GM19193 (cell line): Measurements from ENCODE around the gene AMBP.

Experiments
- POLR2A ChIP-seq: IDR thresholded peaks from 4 replicates; pipeline ENCODE4 v1.6.1; 2011; ENCODE audit not compliant: insufficient read depth, insufficient read length; ENCODE audit errors: extremely low read depth

The AMBP gene

DNA sequence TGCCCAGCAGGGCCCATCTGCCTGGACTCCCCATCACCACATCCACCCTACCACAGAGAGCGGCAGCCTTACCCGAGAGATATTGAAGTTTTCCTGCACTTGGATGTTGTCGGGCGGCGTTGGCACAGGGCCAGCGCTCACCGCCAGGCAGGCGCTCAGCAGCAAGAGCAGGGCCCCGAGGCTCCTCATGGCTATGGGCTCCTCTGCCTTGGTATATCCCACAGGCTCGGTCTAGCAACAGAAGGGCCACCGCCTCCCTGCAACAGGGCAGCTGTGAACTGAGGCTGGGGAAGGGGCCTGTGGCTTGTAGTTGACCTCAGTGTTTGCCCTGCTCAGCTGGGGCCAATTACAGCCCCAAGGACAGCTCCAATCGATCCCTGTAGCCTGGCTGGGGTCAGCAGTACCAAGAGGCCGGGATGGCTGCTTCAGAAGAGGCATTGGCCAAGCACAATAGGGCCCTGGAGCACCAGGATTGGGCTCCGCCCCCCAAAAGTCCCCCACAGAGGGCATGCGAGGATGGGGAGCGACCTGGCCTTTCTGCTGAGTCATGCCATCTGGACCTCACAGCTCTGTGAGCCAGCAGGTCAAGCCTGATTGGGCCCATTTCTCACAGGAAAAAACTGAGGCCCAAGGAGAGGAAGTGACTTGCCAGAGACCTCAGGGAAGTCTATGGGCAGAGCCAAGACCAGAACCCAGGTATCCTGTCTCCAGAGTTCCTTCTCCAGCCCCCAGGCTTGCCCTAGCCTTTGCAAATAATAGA is at the start of gene AMBP:
Gene AMBP (minus strand): TSS at position 280 of the 760 bp plus-strand sequence. CDS start 91 bp downstream, at position 189.
- TF ChIP-seq POLR2A, result no peak

DNA sequence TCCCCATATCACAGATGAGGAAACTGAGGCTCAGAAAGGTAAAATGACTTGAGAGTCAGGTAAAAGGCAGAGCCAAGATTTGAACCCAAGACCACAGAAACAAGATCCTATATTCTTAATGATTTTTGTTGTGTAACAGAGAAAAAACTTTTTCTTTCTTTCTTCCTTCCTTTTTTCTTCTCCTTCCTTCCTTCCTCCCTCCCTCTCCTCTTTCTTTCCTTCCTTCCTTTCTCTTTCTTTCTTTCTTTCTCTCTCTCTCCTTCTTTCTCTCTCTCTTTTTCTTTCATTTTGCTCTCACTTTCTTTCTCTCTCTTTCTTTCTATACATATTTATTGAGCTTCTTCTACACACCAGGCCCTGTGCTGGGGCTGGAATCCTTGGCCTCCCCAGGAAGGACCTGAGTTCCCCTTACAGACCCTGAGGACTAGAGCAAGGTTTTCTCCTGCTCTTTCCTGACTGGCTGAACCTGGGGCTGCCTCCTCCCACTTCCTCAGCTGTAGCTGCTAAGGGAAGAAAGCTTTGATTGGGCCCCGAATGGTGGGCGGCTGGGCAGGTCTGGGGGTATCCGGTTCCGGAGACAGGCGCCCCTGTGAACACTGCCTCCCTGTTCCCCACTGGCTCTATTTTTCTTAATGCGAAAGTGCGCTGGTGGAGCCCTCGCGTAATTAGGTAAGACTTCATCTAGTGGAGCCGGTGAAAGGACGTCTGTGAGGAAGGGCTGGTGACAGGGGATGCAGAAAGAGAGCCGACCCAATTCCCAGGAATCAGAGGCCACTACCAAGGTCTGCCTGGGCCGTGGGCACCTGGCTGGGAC is 48.4 kb upstream of the AMBP start:
- TF ChIP-seq POLR2A, result no peak

DNA sequence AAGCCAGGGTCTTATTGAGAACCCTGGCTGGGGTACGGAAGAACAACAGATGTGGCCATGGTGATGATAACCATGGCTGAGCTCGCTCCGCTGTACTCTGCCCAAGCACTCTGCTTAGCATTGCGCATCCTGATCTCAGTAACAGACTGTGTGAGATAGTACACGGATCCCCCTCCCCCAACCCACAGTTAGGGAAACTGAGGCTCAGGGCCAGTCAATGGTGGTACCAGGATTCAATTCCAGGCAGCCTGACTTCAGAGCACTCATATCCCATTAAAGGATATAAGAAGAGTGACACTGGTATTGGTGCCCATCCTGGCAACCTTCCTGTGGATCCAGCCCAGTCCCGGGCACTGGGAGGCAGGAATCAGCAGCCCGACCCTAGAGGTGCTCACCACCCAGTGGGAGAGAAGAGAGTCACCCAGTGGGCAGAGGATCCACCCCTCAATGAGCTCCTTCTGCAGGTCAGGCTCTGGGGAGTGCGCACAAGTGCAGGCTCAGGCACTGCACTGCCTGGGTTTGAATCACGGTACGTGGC is 47.4 kb upstream of the AMBP start:
- TF ChIP-seq POLR2A, result no peak

DNA sequence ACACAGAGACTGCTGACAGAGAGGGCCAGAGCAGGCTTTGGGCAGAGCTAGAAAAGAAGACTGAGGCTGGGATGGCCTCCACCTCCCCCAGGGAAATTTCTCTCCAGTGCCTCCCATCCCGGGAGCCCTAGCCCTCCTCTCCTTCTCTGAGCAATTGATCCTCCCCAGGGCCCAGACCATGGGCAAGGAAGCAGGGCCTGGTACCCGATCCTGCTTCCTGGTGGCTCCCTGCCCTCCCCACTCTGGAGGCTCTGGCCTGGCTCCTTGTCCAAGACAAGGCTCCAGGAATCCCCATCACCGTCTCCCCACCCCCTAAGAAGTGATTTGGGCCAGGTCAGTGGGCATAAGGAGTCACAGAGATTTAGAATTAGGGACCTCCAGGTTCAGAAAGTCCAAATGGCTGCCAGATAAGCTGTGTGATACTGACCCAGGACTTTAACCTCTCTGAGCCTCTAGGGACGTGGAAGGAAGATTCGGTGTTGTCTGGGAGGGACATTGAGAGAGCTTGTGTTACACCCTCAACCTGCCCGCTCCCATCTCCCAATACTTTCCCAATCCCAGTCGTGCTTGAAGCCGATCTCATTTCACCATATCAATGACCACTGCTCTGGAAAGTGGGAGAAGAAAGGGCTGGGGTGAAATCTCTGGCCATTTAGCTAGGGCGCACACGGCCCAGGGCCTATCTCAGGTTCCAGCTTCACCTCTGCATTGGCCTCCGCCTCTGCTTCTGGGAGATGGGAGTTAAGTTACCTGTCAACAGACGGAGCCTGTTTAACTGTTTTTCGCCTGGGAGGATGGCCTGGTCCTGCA is 46.8 kb upstream of the AMBP start:
- no peak for TF ChIP-seq POLR2A

DNA sequence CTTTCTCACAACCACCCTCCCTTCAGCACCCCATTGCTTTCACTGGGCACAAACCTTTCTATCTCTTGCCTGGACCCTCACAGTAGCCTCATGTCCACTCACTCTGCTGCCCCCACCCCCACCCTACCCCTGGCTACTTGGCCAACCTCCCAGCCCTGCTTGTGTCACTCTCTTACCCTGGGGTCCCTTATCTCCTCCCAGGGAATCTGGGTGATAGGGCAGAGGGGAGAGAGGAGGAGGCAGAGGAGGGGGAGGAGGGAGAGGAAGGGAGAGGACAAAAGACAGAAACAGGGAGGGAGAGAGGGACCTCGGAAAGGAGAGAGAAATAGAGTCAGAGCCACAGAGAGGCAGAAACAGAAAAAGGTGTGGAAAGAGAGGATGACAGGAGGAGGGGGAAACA is 46.0 kb upstream of the AMBP start:
- no peak for TF ChIP-seq POLR2A

DNA sequence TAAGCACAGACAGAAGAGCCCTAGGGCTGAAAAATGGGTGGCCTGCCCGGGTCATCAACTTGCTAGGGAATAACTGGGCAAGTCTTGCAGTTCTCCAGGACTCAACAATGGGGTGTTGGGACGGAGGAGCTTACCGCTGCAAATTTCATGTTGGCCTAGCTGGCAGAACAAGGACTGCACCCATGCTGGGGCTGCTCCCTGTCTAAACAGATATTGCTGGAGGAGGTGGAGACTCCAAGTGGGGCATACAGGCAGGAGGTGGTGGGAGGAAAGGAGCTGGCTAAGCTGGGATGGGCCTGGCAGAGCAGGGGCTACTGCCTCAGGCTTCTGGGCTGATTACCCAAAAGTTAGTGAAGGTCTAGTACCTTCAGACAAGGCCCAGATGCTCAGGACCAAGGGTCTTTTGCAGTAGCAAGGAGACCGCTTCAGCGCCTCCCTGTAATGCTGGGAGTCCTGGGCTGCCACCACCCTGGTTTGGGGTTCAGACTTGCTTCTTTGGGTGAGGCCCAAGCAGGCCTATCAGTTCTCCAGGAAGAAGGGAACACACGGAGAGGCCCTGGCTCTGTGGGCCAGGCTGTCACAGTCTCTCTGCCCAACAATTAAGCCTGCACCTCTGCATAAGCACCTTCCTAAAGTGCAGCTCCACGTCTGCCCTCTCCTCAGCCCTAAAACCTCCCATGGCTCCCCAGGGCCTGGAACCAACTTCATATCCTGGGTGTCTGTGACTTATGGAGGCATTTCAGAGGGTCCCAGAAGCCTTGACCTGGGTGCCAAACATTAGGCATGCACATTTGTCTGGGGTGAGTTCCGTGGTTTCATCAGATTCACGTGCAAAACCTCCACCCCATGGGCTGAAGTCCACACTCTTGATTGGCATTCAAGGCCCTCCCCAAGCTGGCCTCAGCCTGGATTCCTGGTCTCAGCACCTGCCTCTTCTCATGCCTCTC is 45.2 kb upstream of the AMBP start:
- no peak for TF ChIP-seq POLR2A

DNA sequence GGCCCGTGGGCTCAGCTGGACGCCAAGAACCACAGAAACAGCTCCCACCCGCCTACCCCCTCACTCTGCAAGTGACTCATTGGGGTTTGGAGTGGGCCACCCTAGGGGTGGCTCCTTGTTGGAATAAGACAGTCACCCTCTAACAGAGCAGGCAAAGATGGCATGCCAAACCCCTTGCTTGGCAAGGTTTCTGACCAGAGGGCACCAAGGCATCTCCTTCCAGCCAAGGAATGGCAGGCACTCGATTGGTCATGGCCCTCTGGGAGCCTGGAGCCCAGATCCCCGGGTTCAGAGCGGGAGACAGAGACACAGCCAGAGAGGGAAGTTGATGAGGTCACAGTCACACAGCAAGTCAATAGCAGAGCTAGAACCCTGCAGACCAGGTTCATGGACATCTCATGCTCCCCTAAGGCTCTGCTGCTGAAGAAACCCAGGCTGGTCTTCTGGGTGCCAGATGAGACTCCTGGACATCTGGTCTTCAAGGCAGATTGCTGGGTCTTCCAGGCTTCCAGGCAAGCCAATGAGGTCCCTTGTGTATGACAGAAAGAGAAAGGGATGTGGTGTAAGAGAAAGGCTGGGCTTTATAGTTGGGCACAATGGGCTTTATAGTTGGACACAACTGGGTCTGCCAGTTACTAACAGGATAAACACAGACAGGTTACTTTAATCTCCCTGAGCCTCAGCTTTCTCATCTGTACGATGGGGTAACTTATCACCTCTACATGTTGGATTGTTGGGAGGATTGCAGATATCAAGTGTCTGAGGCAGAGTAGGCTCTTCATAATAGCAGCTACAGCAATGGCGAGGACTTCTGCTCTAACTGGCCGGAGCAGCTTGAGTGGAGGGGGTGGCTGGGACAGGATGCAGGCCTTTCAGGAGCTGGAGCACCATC is 44.3 kb upstream of the AMBP start:
- no peak for TF ChIP-seq POLR2A

DNA sequence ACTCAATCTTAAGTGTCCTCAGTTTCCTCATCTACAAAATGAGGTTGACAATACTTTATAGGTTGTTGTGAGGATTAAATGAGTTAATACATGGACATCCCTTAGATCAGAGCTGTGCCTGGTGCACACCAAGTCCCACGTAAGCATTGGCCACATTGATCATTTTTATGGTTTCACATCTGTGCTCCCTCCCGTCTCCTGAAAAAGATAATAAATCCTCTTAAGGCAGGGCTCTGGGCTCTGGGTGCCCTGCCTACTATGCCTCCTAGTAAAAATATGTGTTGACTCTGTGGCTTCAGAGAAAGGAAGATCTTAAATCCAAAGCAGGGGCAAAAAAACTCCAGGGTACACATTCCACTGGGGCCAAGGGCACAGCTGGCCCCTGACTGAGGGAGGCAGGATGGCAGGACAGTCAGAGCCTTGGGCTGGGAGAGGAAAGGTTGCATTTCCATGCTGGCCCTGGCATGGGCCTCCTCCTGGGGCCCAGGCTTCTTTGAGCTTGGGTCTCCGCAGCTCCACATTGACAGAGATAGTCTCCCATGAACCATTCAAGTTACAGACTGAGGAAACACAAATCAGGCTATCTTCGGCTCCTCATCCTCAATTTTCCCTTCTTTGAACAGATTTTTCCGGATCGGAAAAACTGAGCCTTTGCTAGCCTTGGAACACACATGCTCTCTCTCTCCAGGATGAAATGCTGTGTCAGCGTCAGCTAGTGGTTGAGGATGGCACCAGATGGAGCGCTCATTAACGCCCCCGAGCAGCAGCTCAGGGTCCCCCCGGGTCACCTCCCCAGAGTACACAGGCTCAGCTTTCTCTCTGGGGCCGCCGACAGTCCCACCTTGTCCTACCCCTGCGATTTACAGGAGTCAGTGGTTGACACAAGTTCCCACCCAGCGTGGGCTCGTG is 43.4 kb upstream of the AMBP start:
- TF ChIP-seq POLR2A, result no peak

DNA sequence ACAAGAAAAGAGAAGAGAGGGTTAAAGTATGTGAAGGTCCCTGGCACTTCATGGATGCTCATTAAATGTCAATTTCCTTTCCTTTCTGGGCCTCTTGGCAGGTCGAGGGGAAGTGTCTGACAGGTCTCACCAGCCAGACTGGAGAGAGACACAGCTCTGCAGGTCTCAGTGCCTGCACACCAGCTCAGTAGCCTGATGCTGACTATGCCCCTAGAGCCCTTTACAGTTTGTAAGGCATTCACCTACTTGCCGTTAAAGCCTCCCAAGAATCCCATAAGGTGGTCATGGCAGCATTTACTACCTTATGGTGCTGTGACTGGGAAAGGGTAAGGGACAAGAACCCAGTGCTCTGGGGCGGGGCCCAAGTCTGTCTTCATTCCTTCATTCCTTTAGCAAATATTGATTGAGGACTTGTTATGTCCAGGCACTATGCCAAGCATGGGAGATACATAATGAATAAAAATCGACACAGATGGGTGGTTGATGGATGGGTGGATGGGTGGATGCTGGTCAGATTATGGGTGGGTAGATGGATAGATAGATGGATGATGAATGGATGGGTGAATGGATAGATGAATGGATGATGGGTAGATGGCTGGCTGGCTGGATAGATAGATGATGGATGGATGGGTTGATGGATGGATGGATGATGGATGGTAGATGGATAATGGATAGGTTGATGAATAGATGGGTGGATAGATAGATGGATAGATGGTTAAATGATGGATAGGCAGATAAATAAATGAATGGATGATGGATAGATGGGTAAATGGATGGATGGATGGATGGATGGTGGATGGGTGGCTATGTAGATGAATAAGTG is 42.3 kb upstream of the AMBP start:
- TF ChIP-seq POLR2A, result no peak

DNA sequence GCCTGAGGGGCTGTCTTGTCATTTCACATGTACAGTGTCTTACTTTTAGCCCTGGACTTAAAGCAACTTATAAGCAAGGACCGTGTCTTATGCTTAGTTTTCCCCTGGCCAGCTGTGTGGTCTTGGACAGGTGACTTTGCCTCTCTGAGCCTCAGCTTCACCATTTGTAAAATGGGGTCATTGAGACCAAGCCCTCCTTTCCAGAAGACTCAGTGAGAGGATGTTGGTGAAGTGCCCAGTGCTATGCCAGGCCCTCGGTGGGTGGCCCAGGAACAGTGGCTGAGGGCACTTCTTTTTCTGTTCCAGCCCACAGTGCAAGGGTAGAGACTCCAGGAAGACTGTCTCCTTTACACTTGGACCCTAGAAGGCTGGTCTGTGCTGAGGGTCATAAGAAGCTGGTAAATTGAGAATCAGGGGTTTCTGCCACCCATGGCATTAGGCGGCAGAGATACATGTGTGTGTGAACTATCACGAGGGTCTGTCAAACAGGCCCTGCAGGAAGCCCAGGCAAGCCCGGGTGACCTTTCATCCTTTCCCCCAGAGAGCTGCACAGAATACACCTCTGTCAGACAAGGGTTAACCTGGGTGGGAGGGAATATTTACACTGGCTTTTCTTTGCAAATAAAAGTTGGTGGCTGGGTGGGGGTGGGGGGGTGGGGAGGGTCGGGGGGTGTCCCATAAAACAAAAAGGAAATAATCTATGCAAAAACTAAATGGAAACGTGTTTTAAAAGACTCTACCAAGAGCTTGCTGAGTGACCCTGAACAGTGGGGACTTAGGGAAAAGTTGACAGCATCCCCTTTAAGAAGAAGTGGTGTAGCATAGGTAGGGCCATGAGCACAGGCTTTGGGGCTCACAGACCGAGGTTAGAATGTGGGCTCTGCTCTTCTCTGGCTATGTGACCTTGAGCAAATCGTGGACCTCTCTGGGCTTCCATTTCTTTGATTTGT is 41.4 kb upstream of the AMBP start:
- no peak for TF ChIP-seq POLR2A
